IMR-90 (cell line): ENCODE data around the gene TENM4. TPM values are rescaled to one million over a fixed set of nuclear protein-coding genes. Genes with fewer than 3 reads are reported as not detected.

ENCODE experiments used
- ATAC-seq: fragments of 200-7000 bp; cut with Tn5 transposase; 2 replicates; pipeline ENCODE4 v1.9.1; 2020; ENCODE audit warnings: low read depth, mild to moderate bottlenecking, moderate library complexity
- BruUV-seq: library from RNA; stranded (reverse); fragments of 400-500 nt; replicated peaks from 2 replicates; lab custom pipeline; 2021; lab: Mats Ljungman, UMichigan
- CTCF ChIA-PET: fragments of 300-600 bp; formaldehyde crosslinking; extraction: SDS; loops from one replicate; lab custom pipeline; 2021; ENCODE audit warnings: antibody characterized with exemption; lab: Yijun Ruan, JAX
- POLR2A ChIA-PET: fragments of 300-600 bp; sonication (Branson Sonifier 250); formaldehyde crosslinking; loops from one replicate; lab custom pipeline; 2022; ENCODE audit warnings: antibody characterized with exemption; ENCODE audit not compliant: unreplicated experiment; lab: Charles Lee
- DNase-seq: peaks from one replicate; pipeline ENCODE4 v3.0.0; 2013
- H2AFZ ChIP-seq: replicated peaks from 2 replicates; pipeline ENCODE3; 2013; ENCODE audit warnings: low read length, mild to moderate bottlenecking; ENCODE audit not compliant: poor library complexity
- H2AK5ac ChIP-seq: 2 replicates; pipeline ENCODE4 v1.6.1; 2013; ENCODE audit warnings: low read depth, low read length, inconsistent platforms
- H2AK9ac ChIP-seq: replicated peaks from 2 replicates; pipeline ENCODE3; 2013; ENCODE audit warnings: mild to moderate bottlenecking, low read depth, low read length, moderate library complexity; ENCODE audit not compliant: poor library complexity
- H2BK120ac ChIP-seq: 2 replicates; pipeline ENCODE4 v1.6.1; 2013; ENCODE audit warnings: low read depth, low read length, inconsistent platforms
- H2BK15ac ChIP-seq: 3 replicates; pipeline ENCODE4 v1.6.1; 2013; ENCODE audit warnings: low read depth, low read length, inconsistent platforms
- H2BK20ac ChIP-seq: 2 replicates; pipeline ENCODE4 v1.6.1; 2013; ENCODE audit warnings: low read depth, mild to moderate bottlenecking, inconsistent platforms, low read length, moderate library complexity
- H2BK5ac ChIP-seq: 2 replicates; pipeline ENCODE4 v1.6.1; 2013; ENCODE audit warnings: mild to moderate bottlenecking, low read depth, low read length, inconsistent platforms; ENCODE audit not compliant: poor library complexity, severe bottlenecking
- H3K14ac ChIP-seq: replicated peaks from 2 replicates; pipeline ENCODE4 v1.6.1; 2013; ENCODE audit warnings: low read depth, low read length, inconsistent platforms
- H3K18ac ChIP-seq: 2 replicates; pipeline ENCODE4 v1.6.1; 2013; ENCODE audit warnings: low read depth, low read length, control low read depth
- H3K23ac ChIP-seq: 2 replicates; pipeline ENCODE4 v1.6.1; 2013; ENCODE audit warnings: low read depth, low read length, inconsistent platforms
- H3K27ac ChIP-seq: 2 replicates; pipeline ENCODE4 v1.5.1; 2013; ENCODE audit warnings: mild to moderate bottlenecking, control low read depth, low read length; ENCODE audit not compliant: insufficient read depth
- H3K27me3 ChIP-seq: 2 replicates; pipeline ENCODE4 v1.6.1; 2013; ENCODE audit warnings: low read length; ENCODE audit not compliant: control insufficient read depth, insufficient read depth
- H3K36me3 ChIP-seq: 2 replicates; pipeline ENCODE4 v1.6.1; 2013; ENCODE audit warnings: low read length, mixed read lengths; ENCODE audit not compliant: control insufficient read depth, insufficient read depth
- H3K4ac ChIP-seq: 2 replicates; pipeline ENCODE4 v1.6.1; 2013; ENCODE audit warnings: low read depth, low read length, inconsistent platforms
- H3K4me1 ChIP-seq: 2 replicates; pipeline ENCODE4 v1.6.1; 2013; ENCODE audit warnings: low read length, mixed read lengths; ENCODE audit not compliant: control insufficient read depth, insufficient read depth
- H3K4me2 ChIP-seq: 2 replicates; pipeline ENCODE4 v1.6.1; 2013; ENCODE audit warnings: low read depth, mild to moderate bottlenecking, control low read depth, low read length, moderate library complexity
- H3K4me3 ChIP-seq: 2 replicates; pipeline ENCODE4 v1.5.1; 2013; ENCODE audit warnings: low read depth, mild to moderate bottlenecking, control low read depth, low read length, moderate library complexity; ENCODE audit not compliant: insufficient read depth
- H3K56ac ChIP-seq: 2 replicates; pipeline ENCODE4 v1.6.1; 2013; ENCODE audit warnings: low read length, inconsistent platforms; ENCODE audit not compliant: insufficient read depth; ENCODE audit errors: extremely low read depth
- H3K79me1 ChIP-seq, 2 experiments: 2 replicates each; pipeline ENCODE4 v1.6.1; 2013; ENCODE audit warnings: low read length in 2 of 2, inconsistent platforms in 1 of 2, low read depth in 1 of 2
- H3K9ac ChIP-seq: 2 replicates; pipeline ENCODE4 v1.6.1; 2013; ENCODE audit warnings: low read depth, low read length, control low read depth
- H3K9me1 ChIP-seq: 2 replicates; pipeline ENCODE4 v1.6.1; 2013; ENCODE audit warnings: low read length, inconsistent platforms; ENCODE audit not compliant: insufficient read depth
- H3K9me3 ChIP-seq: 2 replicates; pipeline ENCODE4 v1.6.1; 2013; ENCODE audit warnings: low read length; ENCODE audit not compliant: control insufficient read depth, insufficient read depth
- H4K20me1 ChIP-seq: 2 replicates; pipeline ENCODE4 v1.6.1; 2013; ENCODE audit warnings: low read length, inconsistent platforms; ENCODE audit not compliant: insufficient read depth
- H4K5ac ChIP-seq: 2 replicates; pipeline ENCODE4 v1.6.1; 2013; ENCODE audit warnings: mild to moderate bottlenecking, low read depth, low read length, control low read depth
- H4K8ac ChIP-seq, 2 experiments: 2 replicates each; pipeline ENCODE4 v1.6.1; 2013; ENCODE audit warnings: low read depth in 2 of 2, low read length in 2 of 2, control low read depth in 1 of 2, inconsistent platforms in 1 of 2
- H4K91ac ChIP-seq: 2 replicates; pipeline ENCODE4 v1.6.1; 2013; ENCODE audit warnings: low read depth, low read length, inconsistent platforms; ENCODE audit not compliant: insufficient read depth
- BHLHE40 ChIP-seq: fragments of 150-350 bp; IDR thresholded peaks from 2 replicates; pipeline ENCODE4 v1.6.1; 2016; ENCODE audit warnings: mild to moderate bottlenecking, low read depth, low read length
- CHD1 ChIP-seq: IDR thresholded peaks from 2 replicates; pipeline ENCODE4 v1.6.1; 2012; ENCODE audit warnings: low read depth, low read length, improper control_type of control experiment
- CTCF ChIP-seq: conservative IDR thresholded peaks from 2 replicates; pipeline ENCODE4 v1.5.1; 2012; ENCODE audit warnings: mild to moderate bottlenecking, low read depth, low read length, improper control_type of control experiment
- ELK1 ChIP-seq: fragments of 150-350 bp; IDR thresholded peaks from 2 replicates; pipeline ENCODE4 v1.6.1; 2016; ENCODE audit warnings: low read depth, mild to moderate bottlenecking, low read length, moderate library complexity, borderline replicate concordance
- FOS ChIP-seq: fragments of 150-350 bp; IDR thresholded peaks from 2 replicates; pipeline ENCODE4 v1.6.1; 2016; ENCODE audit warnings: low read depth, low read length
- MAFK ChIP-seq: IDR thresholded peaks from 2 replicates; pipeline ENCODE4 v1.6.1; 2012; ENCODE audit warnings: low read depth, low read length, improper control_type of control experiment
- MAZ ChIP-seq: IDR thresholded peaks from 2 replicates; pipeline ENCODE4 v1.6.1; 2012; ENCODE audit warnings: low read depth, mild to moderate bottlenecking, low read length, improper control_type of control experiment, moderate library complexity, borderline replicate concordance
- MXI1 ChIP-seq: IDR thresholded peaks from 2 replicates; pipeline ENCODE4 v1.6.1; 2012; ENCODE audit warnings: low read depth, mild to moderate bottlenecking, low read length, moderate library complexity, borderline replicate concordance
- NFE2L2 ChIP-seq: fragments of 150-350 bp; IDR thresholded peaks from 2 replicates; pipeline ENCODE4 v1.6.1; 2016; ENCODE audit warnings: low read depth, mild to moderate bottlenecking, low read length
- POLR2A ChIP-seq: IDR thresholded peaks from 2 replicates; pipeline ENCODE4 v1.6.1; 2012; ENCODE audit warnings: mild to moderate bottlenecking, low read depth, low read length
- RAD21 ChIP-seq: IDR thresholded peaks from 2 replicates; pipeline ENCODE4 v1.6.1; 2012; ENCODE audit warnings: low read length, improper control_type of control experiment
- RFX5 ChIP-seq: IDR thresholded peaks from 2 replicates; pipeline ENCODE4 v1.8.0; 2012; ENCODE audit warnings: low read depth, mild to moderate bottlenecking, low read length, moderate library complexity
- USF2 ChIP-seq: fragments of 150-350 bp; IDR thresholded peaks from 2 replicates; pipeline ENCODE4 v1.6.1; 2017; ENCODE audit warnings: mild to moderate bottlenecking, antibody characterized with exemption, low read length, low read depth
- WGBS, 2 experiments: methylation state at CpG; one replicate each; pipeline versions ENCODE4 v1.1.5 to v1.1.7; 2013; ENCODE audit warnings: missing lambda C conversion rate in 2 of 2; ENCODE audit not compliant: insufficient read length in 1 of 2; ENCODE audit errors: extremely low coverage in 2 of 2; 5-methylcytosine and 5-hydroxymethylcytosine counted together
- dilution Hi-C: fragments of 300-500 bp; cut with HindIII; formaldehyde crosslinking; loops from one replicate; pipeline ENCODE4 v1.14.3; 2018; ENCODE audit warnings: low sequenced_read_pairs; ENCODE audit not compliant: unreplicated experiment
- in situ Hi-C: fragments of 300-500 bp; cut with MboI; formaldehyde crosslinking; loops from 3 replicates; pipeline ENCODE4 v1.14.3; 2019; ENCODE audit warnings: low sequenced_read_pairs, inconsistent platforms, mixed read lengths
- intact Hi-C: fragments of 100-400 bp; cut with micrococcal nuclease; formaldehyde crosslinking; loops from 2 replicates; pipeline ENCODE4 v1.10.0; 2022
- polyA plus RNA-seq, 3 experiments: library from polyadenylated mRNA; depleted of rRNA; stranded (reverse); fragments of >200 nt; gene quantifications; 2 replicates each; pipeline ENCODE4 v1.2.3, GENCODE V29; 2012; ENCODE audit warnings: low replicate concordance in 1 of 3
- total RNA-seq: library from RNA; depleted of rRNA; stranded (reverse); fragments of >200 nt; gene quantifications from 2 replicates; pipeline ENCODE4 v1.2.3, GENCODE V29; 2012

Gene TENM4
- total and polyA plus RNA-seq, 2 of the 4 experiments (the other 2 are of a cell fraction): 7.4 to 9.0 TPM

GRCh38 chr11:79423736-79424135, 17.1 kb downstream of the TENM4 start:
- BruUV-seq: no TSS peak
- H3K36me3 ChIP-seq: no peaks in the 10 kb centered on the region; the same call in 1 of the 2 replicates
- no peak overlapping the region for H3K56ac ChIP-seq
- no peak overlapping the region for H2AK9ac ChIP-seq
- H2BK15ac ChIP-seq: no peak overlapping the region
- dilution Hi-C loops: no loop called here
- CTCF ChIA-PET: no interaction called here
- H3K4me2 ChIP-seq: no peak overlapping the region
- no peak overlapping the region for H2BK120ac ChIP-seq
- no peak overlapping the region for H4K8ac ChIP-seq
- no peak overlapping the region for H4K5ac ChIP-seq
- no peak overlapping the region for H2AFZ ChIP-seq
- H2BK5ac ChIP-seq: no peak overlapping the region
- H4K20me1 ChIP-seq: no peaks in the 10 kb centered on the region
- H3K9ac ChIP-seq: no peak overlapping the region
- no peak overlapping the region for H3K27ac ChIP-seq
- POLR2A ChIA-PET: no interaction called here
- H3K14ac ChIP-seq: no peak overlapping the region
- peaks cover 8% of the 10 kb centered on the region for H3K4me1 ChIP-seq
- H3K4me3 ChIP-seq: no peak overlapping the region
- TF ChIP-seq MAFK (no peak), MAZ (no peak), CHD1 (no peak), USF2 (no peak), BHLHE40 (no peak), MXI1 (no peak), FOS (no peak), RFX5 (no peak), CTCF (no peak), RAD21 (no peak), ELK1 (no peak), POLR2A (no peak), NFE2L2 (no peak)
- H2BK20ac ChIP-seq: no peak overlapping the region
- no peaks in the 10 kb centered on the region for H3K9me3 ChIP-seq
- ATAC-seq (no peak), DNase-seq (no peak)
- peaks cover 4 to 46% of the 10 kb centered on the region in 2 experiments; a peak in 3 of 4 replicates for H3K79me1 ChIP-seq
- intact Hi-C loops: no loop called here
- no peak overlapping the region for H3K18ac ChIP-seq
- no peak overlapping the region for H3K4ac ChIP-seq
- no CpG with 5 or more reads among the region's 3 CpGs for WGBS, 2 experiments
- H3K9me1 ChIP-seq: peaks cover 10% of the 10 kb centered on the region
- in situ Hi-C loops: no loop called here
- H2AK5ac ChIP-seq: no peak overlapping the region
- no peak overlapping the region for H3K23ac ChIP-seq
- no peaks in the 10 kb centered on the region for H3K27me3 ChIP-seq
- H4K91ac ChIP-seq: no peak overlapping the region
